ENCODE measurements around the gene DNAJC6. TPM values are rescaled to one million over a fixed set of nuclear protein-coding genes. Genes with fewer than 3 reads are reported as not detected.
A peak's percentile ranks its signal among the peaks of the same experiment; 100 is the strongest.

DNAJC6 gene
- total RNA-seq, 4 donors from 2014 or later, result 0.10 to 0.75 (median 0.36) TPM; not detected in 1

DNA sequence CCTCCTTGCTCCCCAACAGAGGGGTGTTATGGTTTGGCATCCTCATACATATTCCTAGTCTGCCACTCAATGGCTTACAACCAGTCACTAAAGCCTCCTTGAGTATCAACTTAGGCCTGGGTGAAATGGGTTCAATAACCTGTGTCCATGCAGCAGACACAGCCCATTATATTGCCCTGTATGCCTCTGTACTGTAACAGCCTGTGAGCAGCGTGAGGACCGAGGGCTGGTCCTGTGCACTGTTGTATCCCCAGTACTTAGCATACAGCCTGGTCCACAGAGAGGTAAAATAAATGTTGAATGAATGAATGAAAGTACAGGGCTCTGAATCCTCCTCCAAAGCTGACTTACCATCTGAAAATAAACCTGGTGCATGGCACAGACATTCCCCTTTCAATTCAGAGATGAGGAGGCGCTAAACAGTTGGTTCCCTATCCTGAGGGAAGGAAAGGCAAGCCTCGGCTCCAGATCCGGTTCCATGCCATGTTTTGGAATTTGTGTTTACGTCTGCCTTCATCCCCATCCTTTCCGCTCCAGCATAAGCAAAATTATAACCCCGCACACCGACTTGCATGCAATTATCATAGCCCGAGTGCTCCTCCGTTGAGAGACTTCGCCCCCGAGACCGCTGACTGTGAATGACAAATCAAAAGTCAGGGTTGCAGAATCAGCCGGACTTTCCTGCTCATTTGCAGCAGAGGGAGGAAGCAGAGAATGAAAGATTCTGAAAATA lies 45.0 kb upstream of the DNAJC6 start:
- in situ Hi-C loops (cut with MboI; ENCODE audit: low sequenced_read_pairs in 4 of 4) (no loop called here), intact Hi-C loops (cut with DNase I; ENCODE audit: low total_unique reads) (no loop called here)
- Histone ChIP-seq H3K9me3 (no peaks in the 10 kb centered on the region), H3K27me3 (peaks cover 3 to 23% (median 9%) of the 10 kb centered on the region in 3 donors), H3K27ac (no peak overlapping the region), H3K4me3 (peak overlapping the region; percentile 19 to 57 (median 55)), H3K36me3 (no peaks in the 10 kb centered on the region), H3K4me1 (peaks cover 11 to 15% of the 10 kb centered on the region in 2 donors)
- no peak for TF ChIP-seq POLR2A (IDR thresholded peaks at IDR 0.05)
- TF ChIP-seq, protein P1, sequence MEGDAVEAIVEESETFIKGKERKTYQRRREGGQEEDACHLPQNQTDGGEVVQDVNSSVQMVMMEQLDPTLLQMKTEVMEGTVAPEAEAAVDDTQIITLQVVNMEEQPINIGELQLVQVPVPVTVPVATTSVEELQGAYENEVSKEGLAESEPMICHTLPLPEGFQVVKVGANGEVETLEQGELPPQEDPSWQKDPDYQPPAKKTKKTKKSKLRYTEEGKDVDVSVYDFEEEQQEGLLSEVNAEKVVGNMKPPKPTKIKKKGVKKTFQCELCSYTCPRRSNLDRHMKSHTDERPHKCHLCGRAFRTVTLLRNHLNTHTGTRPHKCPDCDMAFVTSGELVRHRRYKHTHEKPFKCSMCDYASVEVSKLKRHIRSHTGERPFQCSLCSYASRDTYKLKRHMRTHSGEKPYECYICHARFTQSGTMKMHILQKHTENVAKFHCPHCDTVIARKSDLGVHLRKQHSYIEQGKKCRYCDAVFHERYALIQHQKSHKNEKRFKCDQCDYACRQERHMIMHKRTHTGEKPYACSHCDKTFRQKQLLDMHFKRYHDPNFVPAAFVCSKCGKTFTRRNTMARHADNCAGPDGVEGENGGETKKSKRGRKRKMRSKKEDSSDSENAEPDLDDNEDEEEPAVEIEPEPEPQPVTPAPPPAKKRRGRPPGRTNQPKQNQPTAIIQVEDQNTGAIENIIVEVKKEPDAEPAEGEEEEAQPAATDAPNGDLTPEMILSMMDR (IDR thresholded peaks at IDR 0.05 in 4 of 5, conservative IDR thresholded peaks at IDR 0.05 in 1 of 5), result no peak
- DNase-seq (no peak), ATAC-seq (no peak)

DNA sequence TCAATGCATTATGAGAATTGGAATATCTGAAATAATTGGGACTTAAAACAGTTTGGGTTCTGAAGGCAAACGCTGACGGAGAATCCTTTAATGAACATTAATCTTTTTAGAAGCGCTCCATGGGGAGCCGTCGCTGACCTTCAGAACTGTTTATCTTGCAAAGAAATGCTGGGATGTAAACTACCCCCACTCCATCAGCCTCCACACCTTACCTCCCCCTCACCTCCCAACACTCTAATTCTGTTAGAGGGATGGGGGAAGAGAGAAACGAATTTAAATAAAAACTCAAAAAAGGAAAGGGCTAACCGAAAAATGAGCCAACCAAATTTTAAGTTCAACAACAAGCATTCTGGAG lies 44.1 kb upstream of the DNAJC6 start:
- Histone ChIP-seq H3K36me3 (no peaks in the 10 kb centered on the region), H3K27me3 (peaks cover 3 to 23% (median 9%) of the 10 kb centered on the region in 3 donors), H3K4me3 (peak overlapping the region; percentile 52 to 57 (median 55)), H3K27ac (peak overlapping the region in 1 of 4 donors; percentile 25), H3K9me3 (no peaks in the 10 kb centered on the region), H3K4me1 (peaks cover 11 to 15% of the 10 kb centered on the region in 2 donors)
- no peak for ATAC-seq
- no peak for DNase-seq
- TF ChIP-seq, protein P1 (IDR thresholded peaks at IDR 0.05 in 4 of 5, conservative IDR thresholded peaks at IDR 0.05 in 1 of 5), result no peak
- TF ChIP-seq POLR2A (IDR thresholded peaks at IDR 0.05), result no peak
- intact Hi-C loops (cut with DNase I; ENCODE audit: low total_unique reads) (no loop called here), in situ Hi-C loops (cut with MboI; ENCODE audit: low sequenced_read_pairs in 4 of 4) (no loop called here)

DNA sequence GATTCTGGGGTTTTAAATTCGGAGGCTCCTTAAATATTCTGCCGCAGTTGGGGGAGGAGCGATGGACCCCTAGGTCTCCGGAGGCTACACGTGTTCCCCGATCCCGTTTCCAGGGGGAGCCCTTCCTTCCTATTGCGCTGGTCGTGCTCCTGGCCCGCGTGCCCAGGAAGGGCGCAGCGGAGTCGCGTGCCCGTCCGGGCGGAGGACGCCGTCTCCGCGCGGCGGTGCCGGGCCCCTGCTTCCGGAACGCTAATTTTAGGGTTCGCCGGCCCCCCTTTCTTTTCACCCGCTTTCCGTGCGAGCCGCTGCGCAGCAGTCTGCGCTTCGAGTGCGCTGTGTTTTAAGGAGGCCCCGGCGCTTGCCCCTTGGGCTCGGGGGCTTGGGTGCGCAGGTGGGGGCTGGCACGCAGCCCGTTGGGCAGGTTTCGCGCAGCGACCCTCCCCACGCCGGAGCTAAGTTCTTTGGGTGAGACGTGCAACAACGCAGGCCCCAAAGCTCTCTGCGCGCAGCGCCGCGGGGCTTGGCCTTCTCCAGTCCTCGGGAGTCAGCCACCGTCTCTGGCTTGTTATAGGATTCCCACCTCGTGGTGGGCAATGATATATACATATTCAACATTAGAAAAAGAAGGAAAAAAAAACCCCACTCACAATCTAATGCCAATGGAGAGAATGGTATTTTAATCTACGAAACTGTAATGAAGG lies 43.5 kb upstream of the DNAJC6 start:
- in situ Hi-C loops (cut with MboI; ENCODE audit: low sequenced_read_pairs in 4 of 4) (no loop called here), intact Hi-C loops (cut with DNase I; ENCODE audit: low total_unique reads) (no loop called here)
- TF ChIP-seq POLR2A (IDR thresholded peaks at IDR 0.05), result no peak
- TF ChIP-seq, protein P1 (IDR thresholded peaks at IDR 0.05 in 4 of 5, conservative IDR thresholded peaks at IDR 0.05 in 1 of 5), result no peak
- H3K36me3 ChIP-seq, result no peaks in the 10 kb centered on the region
- H3K27me3 ChIP-seq, result peaks cover 3 to 23% (median 9%) of the 10 kb centered on the region in 3 donors
- H3K9me3 ChIP-seq, result no peaks in the 10 kb centered on the region
- H3K4me3 ChIP-seq, result peak overlapping the region; percentile 52 to 57 (median 55)
- no peak for DNase-seq
- H3K27ac ChIP-seq, result peak overlapping the region in 1 of 4 donors; percentile 25
- no peak for ATAC-seq
- H3K4me1 ChIP-seq, result peaks cover 11 to 15% of the 10 kb centered on the region in 2 donors

DNA sequence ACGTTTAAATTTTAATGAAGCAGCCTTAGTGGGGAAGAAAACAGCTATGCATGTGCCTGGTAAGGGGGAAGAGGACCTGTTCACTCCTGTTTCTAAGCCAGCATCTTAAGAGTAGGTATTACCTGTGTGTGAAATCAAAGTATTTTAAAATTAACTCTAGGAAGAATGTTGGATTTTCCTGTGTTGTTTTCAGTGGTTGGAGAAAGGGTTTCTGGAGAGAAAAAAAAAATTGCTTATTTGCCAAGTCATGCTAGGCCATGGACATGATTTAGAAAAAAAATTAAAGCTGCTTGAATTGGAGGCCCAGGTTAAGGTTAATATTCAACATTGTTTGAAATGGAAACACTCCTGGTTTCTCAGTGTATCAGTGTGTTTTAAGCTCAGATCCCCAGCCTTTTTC lies 42.9 kb upstream of the DNAJC6 start:
- intact Hi-C loops (cut with DNase I; ENCODE audit: low total_unique reads) (no loop called here), in situ Hi-C loops (cut with MboI; ENCODE audit: low sequenced_read_pairs in 4 of 4) (no loop called here)
- Histone ChIP-seq H3K4me3 (peak overlapping the region in 1 of 4 donors; percentile 54), H3K4me1 (peaks cover 11 to 15% of the 10 kb centered on the region in 2 donors), H3K36me3 (no peaks in the 10 kb centered on the region), H3K27ac (no peak overlapping the region), H3K9me3 (no peaks in the 10 kb centered on the region), H3K27me3 (peaks cover 3 to 23% (median 9%) of the 10 kb centered on the region in 3 donors)
- ATAC-seq, result no peak
- TF ChIP-seq, protein P1 (IDR thresholded peaks at IDR 0.05 in 4 of 5, conservative IDR thresholded peaks at IDR 0.05 in 1 of 5), result no peak
- TF ChIP-seq POLR2A (IDR thresholded peaks at IDR 0.05), result no peak
- DNase-seq, result no peak
